A549 (cell line): Measurements from ENCODE around the gene TSHZ2. TPM values are rescaled to one million over a fixed set of nuclear protein-coding genes. Genes with fewer than 3 reads are reported as not detected.

Experiments
- ATAC-seq, 2 experiments: fragments of 200-7000 bp in 1 of 2; fragments of >200 bp in 1 of 2; cut with Nextera tagmentation in 1 of 2; cut with Tn5 transposase in 1 of 2; 3 replicates each; pipeline versions ENCODE4 v1.8.0 to v1.9.1; 2018 to 2020; ENCODE audit warnings: mild to moderate bottlenecking in 1 of 2, moderate library complexity in 1 of 2
- CTCF ChIA-PET: fragments of 300-600 bp; sonication (Branson Sonifier 250); formaldehyde crosslinking; extraction: SDS; loops from one replicate; lab custom pipeline; 2021; ENCODE audit warnings: antibody characterized with exemption, inconsistent platforms; lab: Yijun Ruan, JAX
- POLR2A ChIA-PET: fragments of 350-600 bp; formaldehyde crosslinking; extraction: SDS; loops from one replicate; lab custom pipeline; 2021; ENCODE audit warnings: antibody characterized with exemption, inconsistent platforms; lab: Yijun Ruan, JAX
- DNase-seq, 2 experiments: peaks; one replicate each; pipeline versions ENCODE4 v3.0.0 to v3.0.0-alpha.2; 2011 to 2016; ENCODE audit warnings: low read depth in 1 of 2, low spot score in 1 of 2
- FAIRE-seq: peaks from 2 replicates; lab custom pipeline; 2011; peaks lifted over from hg19 to GRCh38; lab: Jason Lieb, UNC
- H3K27ac ChIP-seq, 2 experiments: fragments of >200 bp; sonication (Bioruptor Twin); formaldehyde crosslinking; 3 replicates each; pipeline ENCODE4 v1.5.1; 2016 to 2017
- H3K4me1 ChIP-seq: fragments of >200 bp; sonication (Bioruptor Twin); formaldehyde crosslinking; 3 replicates; pipeline ENCODE4 v1.6.1; 2016
- H3K4me2 ChIP-seq: fragments of >200 bp; sonication (Bioruptor Twin); formaldehyde crosslinking; 3 replicates; pipeline ENCODE4 v1.6.1; 2016
- H3K4me3 ChIP-seq: fragments of >200 bp; sonication (Bioruptor Twin); formaldehyde crosslinking; 3 replicates; pipeline ENCODE4 v1.5.1; 2016
- H3K9me3 ChIP-seq: fragments of >200 bp; sonication (Bioruptor Twin); formaldehyde crosslinking; 3 replicates; pipeline ENCODE4 v1.6.1; 2016
- CHD2 ChIP-seq: fragments of 150-350 bp; IDR thresholded peaks from 2 replicates; pipeline ENCODE4 v1.6.1; 2014; ENCODE audit warnings: low read length; ENCODE audit not compliant: partially characterized antibody
- ESRRA ChIP-seq: fragments of 150-350 bp; IDR thresholded peaks from 2 replicates; pipeline ENCODE4 v1.6.1; 2014; ENCODE audit warnings: mild to moderate bottlenecking, low read length, borderline replicate concordance
- FOSB ChIP-seq: fragments of 250-450 bp; sonication (Bioruptor Pico); IDR thresholded peaks from 2 replicates; pipeline ENCODE4 v1.5.0; 2020; ENCODE audit warnings: mild to moderate bottlenecking, moderate library complexity
- HOXB13 ChIP-seq: fragments of 250-450 bp; sonication (Bioruptor Pico); IDR thresholded peaks from 2 replicates; pipeline ENCODE4 v1.5.0; 2020; ENCODE audit warnings: low read depth, mild to moderate bottlenecking, moderate library complexity
- HOXB5 ChIP-seq: fragments of 250-450 bp; sonication (Bioruptor Pico); IDR thresholded peaks from 2 replicates; pipeline ENCODE4 v1.5.0; 2020; ENCODE audit warnings: mild to moderate bottlenecking, moderate library complexity
- KDM1A ChIP-seq: fragments of 200-600 bp; sonication (generic); IDR thresholded peaks from 2 replicates; pipeline ENCODE4 v1.6.1; 2016; ENCODE audit warnings: low read depth, mild to moderate bottlenecking
- MAZ ChIP-seq: fragments of 150-350 bp; IDR thresholded peaks from 2 replicates; pipeline ENCODE4 v1.6.1; 2014; ENCODE audit warnings: antibody characterized with exemption, low read depth, low read length, borderline replicate concordance
- MYC ChIP-seq: IDR thresholded peaks from 2 replicates; pipeline ENCODE4 v1.6.1; 2012; ENCODE audit warnings: mild to moderate bottlenecking, inconsistent platforms, low read length, improper control_type of control experiment, borderline replicate concordance
- NPAS2 ChIP-seq: fragments of 250-450 bp; sonication (Bioruptor Pico); IDR thresholded peaks from 2 replicates; pipeline ENCODE4 v1.8.0; 2022; ENCODE audit warnings: mild to moderate bottlenecking, moderate library complexity, borderline replicate concordance
- POLR2A ChIP-seq: IDR thresholded peaks from 2 replicates; pipeline ENCODE4 v1.6.1; 2012; ENCODE audit warnings: mild to moderate bottlenecking, low read length
- RAD21 ChIP-seq, 2 experiments: fragments of >200 bp in 1 of 2; sonication (Bioruptor Twin) in 1 of 2; formaldehyde crosslinking in 1 of 2; IDR thresholded peaks in 1 of 2; conservative IDR thresholded peaks in 1 of 2; 2 replicates in 1 of 2; 3 replicates in 1 of 2; pipeline ENCODE4 v1.6.1; 2012 to 2018; ENCODE audit warnings: inconsistent platforms in 1 of 2
- RARB ChIP-seq: fragments of 250-450 bp; sonication (Bioruptor Pico); IDR thresholded peaks from 2 replicates; pipeline ENCODE4 v1.8.0; 2021; ENCODE audit warnings: mild to moderate bottlenecking, moderate library complexity
- RNF2 ChIP-seq: fragments of 200-600 bp; sonication (generic); IDR thresholded peaks from 2 replicates; pipeline ENCODE4 v1.6.1; 2016; ENCODE audit warnings: low read depth, mild to moderate bottlenecking, antibody characterized with exemption, moderate library complexity, borderline replicate concordance
- TFCP2L1 ChIP-seq: fragments of 250-450 bp; sonication (Bioruptor Pico); IDR thresholded peaks from 2 replicates; pipeline ENCODE4 v1.5.0; 2021; ENCODE audit warnings: mild to moderate bottlenecking
- TP53 ChIP-seq: fragments of 250-450 bp; sonication (Bioruptor Pico); IDR thresholded peaks from 2 replicates; pipeline ENCODE4 v1.5.0; 2021; ENCODE audit warnings: mild to moderate bottlenecking, moderate library complexity
- WGBS: methylation state at CpG from one replicate; pipeline ENCODE4 v1.1.6; 2017; ENCODE audit errors: missing lambda C conversion rate; 5-methylcytosine and 5-hydroxymethylcytosine counted together
- polyA plus RNA-seq, 4 experiments: library from polyadenylated mRNA; depleted of rRNA in 3 of 4; stranded (reverse); fragments of >200 nt; fragmentation: RNase III in 1 of 4; extraction: RNeasy Plus Mini Kit Qiagen cat#74134 plus additional on column Dnase treatment in 1 of 4; gene quantifications; 2 replicates in 3 of 4; 3 replicates in 1 of 4; pipeline ENCODE4 v1.2.3, GENCODE V29; 2011 to 2017
- TF ChIP-seq, protein P1 (sequence below): fragments of 250-450 bp; sonication (Bioruptor Pico); IDR thresholded peaks from 2 replicates; pipeline ENCODE4 v1.5.0; 2021; ENCODE audit warnings: mild to moderate bottlenecking, moderate library complexity, borderline replicate concordance
- TF ChIP-seq, protein P2 (sequence below): fragments of >200 bp; sonication (Bioruptor Twin); formaldehyde crosslinking; IDR thresholded peaks from 3 replicates; pipeline ENCODE4 v1.6.1; 2016
- TF ChIP-seq, protein P3 (sequence below): fragments of 200-600 bp; sonication (generic); IDR thresholded peaks from 2 replicates; pipeline ENCODE4 v1.6.1; 2016; ENCODE audit warnings: antibody characterized with exemption, mild to moderate bottlenecking, moderate library complexity
- TF ChIP-seq, protein P4 (sequence below): IDR thresholded peaks from 2 replicates; pipeline ENCODE4 v1.6.1; 2012
- TF ChIP-seq, protein P5 (sequence below): fragments of 250-450 bp; sonication (Bioruptor Pico); IDR thresholded peaks from 2 replicates; pipeline ENCODE4 v1.5.0; 2020; ENCODE audit warnings: low read depth, mild to moderate bottlenecking, moderate library complexity

The TSHZ2 gene
- polyA plus RNA-seq, 2 of the 4 experiments (the other 2 are of a cell fraction) = not detected

DNA sequence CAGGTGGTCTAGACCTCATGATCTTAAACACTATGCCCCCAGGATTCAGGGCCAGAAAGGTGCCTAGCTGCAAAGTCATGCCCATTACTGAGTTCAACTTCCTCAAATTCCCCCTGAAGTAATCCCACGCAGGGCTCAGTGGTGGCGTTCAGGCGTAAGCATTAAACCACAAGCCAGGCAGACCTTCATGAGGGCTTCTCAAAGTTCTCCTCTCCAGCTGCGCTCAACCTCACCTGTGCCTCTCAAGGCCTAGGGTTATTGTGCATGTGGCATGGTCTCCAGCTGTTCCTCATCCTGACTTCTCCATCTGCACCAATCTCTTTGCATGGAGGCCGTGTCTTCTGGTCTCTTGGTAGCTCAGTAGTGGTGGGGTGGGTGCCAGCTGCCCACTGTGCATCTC is 113.6 kb downstream of the TSHZ2 start (continued):
- TF ChIP-seq, protein P1, sequence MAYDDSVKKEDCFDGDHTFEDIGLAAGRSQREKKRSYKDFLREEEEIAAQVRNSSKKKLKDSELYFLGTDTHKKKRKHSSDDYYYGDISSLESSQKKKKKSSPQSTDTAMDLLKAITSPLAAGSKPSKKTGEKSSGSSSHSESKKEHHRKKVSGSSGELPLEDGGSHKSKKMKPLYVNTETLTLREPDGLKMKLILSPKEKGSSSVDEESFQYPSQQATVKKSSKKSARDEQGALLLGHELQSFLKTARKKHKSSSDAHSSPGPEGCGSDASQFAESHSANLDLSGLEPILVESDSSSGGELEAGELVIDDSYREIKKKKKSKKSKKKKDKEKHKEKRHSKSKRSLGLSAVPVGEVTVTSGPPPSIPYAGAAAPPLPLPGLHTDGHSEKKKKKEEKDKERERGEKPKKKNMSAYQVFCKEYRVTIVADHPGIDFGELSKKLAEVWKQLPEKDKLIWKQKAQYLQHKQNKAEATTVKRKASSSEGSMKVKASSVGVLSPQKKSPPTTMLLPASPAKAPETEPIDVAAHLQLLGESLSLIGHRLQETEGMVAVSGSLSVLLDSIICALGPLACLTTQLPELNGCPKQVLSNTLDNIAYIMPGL (CRISPR knock-in tag) = no peak
- TF ChIP-seq RNF2 = no peak
- TF ChIP-seq KDM1A = no peak
- TF ChIP-seq, protein P2, sequence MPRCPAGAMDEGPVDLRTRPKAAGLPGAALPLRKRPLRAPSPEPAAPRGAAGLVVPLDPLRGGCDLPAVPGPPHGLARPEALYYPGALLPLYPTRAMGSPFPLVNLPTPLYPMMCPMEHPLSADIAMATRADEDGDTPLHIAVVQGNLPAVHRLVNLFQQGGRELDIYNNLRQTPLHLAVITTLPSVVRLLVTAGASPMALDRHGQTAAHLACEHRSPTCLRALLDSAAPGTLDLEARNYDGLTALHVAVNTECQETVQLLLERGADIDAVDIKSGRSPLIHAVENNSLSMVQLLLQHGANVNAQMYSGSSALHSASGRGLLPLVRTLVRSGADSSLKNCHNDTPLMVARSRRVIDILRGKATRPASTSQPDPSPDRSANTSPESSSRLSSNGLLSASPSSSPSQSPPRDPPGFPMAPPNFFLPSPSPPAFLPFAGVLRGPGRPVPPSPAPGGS = no peak
- TF ChIP-seq, protein P3, sequence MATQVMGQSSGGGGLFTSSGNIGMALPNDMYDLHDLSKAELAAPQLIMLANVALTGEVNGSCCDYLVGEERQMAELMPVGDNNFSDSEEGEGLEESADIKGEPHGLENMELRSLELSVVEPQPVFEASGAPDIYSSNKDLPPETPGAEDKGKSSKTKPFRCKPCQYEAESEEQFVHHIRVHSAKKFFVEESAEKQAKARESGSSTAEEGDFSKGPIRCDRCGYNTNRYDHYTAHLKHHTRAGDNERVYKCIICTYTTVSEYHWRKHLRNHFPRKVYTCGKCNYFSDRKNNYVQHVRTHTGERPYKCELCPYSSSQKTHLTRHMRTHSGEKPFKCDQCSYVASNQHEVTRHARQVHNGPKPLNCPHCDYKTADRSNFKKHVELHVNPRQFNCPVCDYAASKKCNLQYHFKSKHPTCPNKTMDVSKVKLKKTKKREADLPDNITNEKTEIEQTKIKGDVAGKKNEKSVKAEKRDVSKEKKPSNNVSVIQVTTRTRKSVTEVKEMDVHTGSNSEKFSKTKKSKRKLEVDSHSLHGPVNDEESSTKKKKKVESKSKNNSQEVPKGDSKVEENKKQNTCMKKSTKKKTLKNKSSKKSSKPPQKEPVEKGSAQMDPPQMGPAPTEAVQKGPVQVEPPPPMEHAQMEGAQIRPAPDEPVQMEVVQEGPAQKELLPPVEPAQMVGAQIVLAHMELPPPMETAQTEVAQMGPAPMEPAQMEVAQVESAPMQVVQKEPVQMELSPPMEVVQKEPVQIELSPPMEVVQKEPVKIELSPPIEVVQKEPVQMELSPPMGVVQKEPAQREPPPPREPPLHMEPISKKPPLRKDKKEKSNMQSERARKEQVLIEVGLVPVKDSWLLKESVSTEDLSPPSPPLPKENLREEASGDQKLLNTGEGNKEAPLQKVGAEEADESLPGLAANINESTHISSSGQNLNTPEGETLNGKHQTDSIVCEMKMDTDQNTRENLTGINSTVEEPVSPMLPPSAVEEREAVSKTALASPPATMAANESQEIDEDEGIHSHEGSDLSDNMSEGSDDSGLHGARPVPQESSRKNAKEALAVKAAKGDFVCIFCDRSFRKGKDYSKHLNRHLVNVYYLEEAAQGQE = no peak

DNA sequence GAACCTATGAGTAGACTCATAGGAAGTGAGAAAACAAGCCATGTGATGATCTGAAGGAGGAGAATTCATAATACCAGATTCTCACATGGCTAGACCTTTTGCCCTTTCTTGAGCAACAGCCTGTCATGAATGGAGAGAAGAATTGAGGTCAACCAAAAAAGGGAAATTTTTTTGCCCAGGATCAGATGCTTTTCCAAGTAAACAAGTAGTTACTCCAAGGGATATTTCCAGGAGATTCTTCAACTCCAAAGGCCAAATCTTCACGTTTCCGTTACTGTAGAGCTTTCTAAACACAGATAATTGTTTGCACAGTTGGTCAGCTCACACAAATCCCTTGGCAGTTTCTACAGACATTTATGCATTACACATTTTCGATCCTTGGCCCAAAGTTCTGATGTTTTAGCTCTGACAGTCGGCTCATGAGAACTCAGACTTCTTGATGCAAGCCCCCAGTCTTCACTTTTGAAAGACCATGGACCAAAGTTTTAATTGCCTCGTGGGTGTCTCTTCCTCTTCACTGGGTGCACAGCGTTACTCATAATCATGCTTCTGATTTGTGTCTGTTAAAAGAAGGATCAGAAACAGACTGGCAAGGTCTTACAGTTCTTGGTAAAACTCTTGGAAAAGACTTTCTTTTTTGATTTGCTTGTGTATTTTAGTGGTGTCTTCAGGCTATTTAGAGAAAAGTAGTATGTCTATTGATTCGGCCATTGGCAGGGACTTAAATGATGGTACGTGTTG is 115.0 kb downstream of the TSHZ2 start:
- ATAC-seq (no peak), FAIRE-seq (no peak), DNase-seq (no peak)
- POLR2A ChIA-PET = no interaction called here
- H3K4me1 ChIP-seq = no peaks in the 10 kb centered on the region
- no peak overlapping the region for H3K27ac ChIP-seq
- TF ChIP-seq CHD2 = no peak
- TF ChIP-seq, protein P4, sequence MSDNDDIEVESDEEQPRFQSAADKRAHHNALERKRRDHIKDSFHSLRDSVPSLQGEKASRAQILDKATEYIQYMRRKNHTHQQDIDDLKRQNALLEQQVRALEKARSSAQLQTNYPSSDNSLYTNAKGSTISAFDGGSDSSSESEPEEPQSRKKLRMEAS = no peak
- TF ChIP-seq HOXB5 = no peak
- TF ChIP-seq, protein P5, sequence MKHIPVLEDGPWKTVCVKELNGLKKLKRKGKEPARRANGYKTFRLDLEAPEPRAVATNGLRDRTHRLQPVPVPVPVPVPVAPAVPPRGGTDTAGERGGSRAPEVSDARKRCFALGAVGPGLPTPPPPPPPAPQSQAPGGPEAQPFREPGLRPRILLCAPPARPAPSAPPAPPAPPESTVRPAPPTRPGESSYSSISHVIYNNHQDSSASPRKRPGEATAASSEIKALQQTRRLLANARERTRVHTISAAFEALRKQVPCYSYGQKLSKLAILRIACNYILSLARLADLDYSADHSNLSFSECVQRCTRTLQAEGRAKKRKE (CRISPR knock-in tag) = no peak
- no peak for TF ChIP-seq HOXB13 (CRISPR knock-in tag)
- TF ChIP-seq MAZ = no peak
- no peak for TF ChIP-seq ESRRA
- TF ChIP-seq RARB = no peak
- TF ChIP-seq FOSB (CRISPR knock-in tag) = no peak
- no peak for TF ChIP-seq MYC
- TF ChIP-seq, protein P1 (CRISPR knock-in tag) = no peak
- no peak for TF ChIP-seq TP53 (CRISPR knock-in tag)
- no peak for TF ChIP-seq TFCP2L1
- TF ChIP-seq RAD21 (conservative IDR thresholded peaks at IDR 0.05 in 1 of 2, IDR thresholded peaks at IDR 0.05 in 1 of 2) = no peak
- TF ChIP-seq POLR2A = no peak
- no peak for TF ChIP-seq NPAS2 (CRISPR knock-in tag)
- no peaks in the 10 kb centered on the region for H3K9me3 ChIP-seq
- 12% methylated on average over 8 of the region's 8 CpGs for WGBS
- H3K4me3 ChIP-seq = no peak overlapping the region
- H3K4me2 ChIP-seq = no peak overlapping the region
- CTCF ChIA-PET = no interaction called here
